DND-41 (cell line): ENCODE results near the gene HSPA12A.

Experiments
- ATAC-seq: fragments of 200-7000 bp; cut with Tn5 transposase; 3 replicates; pipeline ENCODE4 v1.9.1; 2021; ENCODE audit warnings: low read depth; ENCODE audit not compliant: insufficient read depth
- DNase-seq: peaks from one replicate; pipeline ENCODE4 v3.0.0-alpha.2; 2020
- H2AFZ ChIP-seq: 2 replicates; pipeline ENCODE4 v1.6.0; 2012; ENCODE audit warnings: low read depth, low read length
- H3K27ac ChIP-seq: 2 replicates; pipeline ENCODE4 v1.5.1; 2012; ENCODE audit warnings: low read length, inconsistent platforms
- H3K27me3 ChIP-seq: fragments of 200-600 bp; sonication (generic); 2 replicates; pipeline ENCODE4 v1.6.0; 2012; ENCODE audit warnings: low read length, mild to moderate bottlenecking, inconsistent platforms; ENCODE audit not compliant: insufficient read depth, poor library complexity
- H3K36me3 ChIP-seq: 2 replicates; pipeline ENCODE4 v1.5.1; 2012; ENCODE audit warnings: low read length, inconsistent platforms; ENCODE audit not compliant: insufficient read depth
- H3K4me1 ChIP-seq: 2 replicates; pipeline ENCODE4 v1.5.1; 2012; ENCODE audit warnings: mild to moderate bottlenecking, low read length; ENCODE audit not compliant: insufficient read depth
- H3K4me2 ChIP-seq: 2 replicates; pipeline ENCODE4 v1.6.0; 2012; ENCODE audit warnings: mild to moderate bottlenecking, moderate library complexity, low read length, inconsistent platforms; ENCODE audit not compliant: insufficient read depth
- H3K4me3 ChIP-seq, 2 experiments: fragments of 200-600 bp in 1 of 2; shearing (Covaris generic) in 1 of 2; 2 replicates each; pipeline ENCODE4 v1.5.1; 2012 to 2016; ENCODE audit warnings: inconsistent platforms in 2 of 2, low read length in 2 of 2, mild to moderate bottlenecking in 2 of 2, low read depth in 1 of 2, moderate library complexity in 1 of 2
- H3K79me2 ChIP-seq: 2 replicates; pipeline ENCODE4 v1.6.0; 2012; ENCODE audit warnings: low read length, inconsistent platforms; ENCODE audit not compliant: insufficient read depth
- H3K9ac ChIP-seq: 2 replicates; pipeline ENCODE4 v1.6.0; 2012; ENCODE audit warnings: low read depth, mild to moderate bottlenecking, inconsistent platforms, low read length, moderate library complexity
- H3K9me3 ChIP-seq: 2 replicates; pipeline ENCODE4 v1.5.1; 2012; ENCODE audit warnings: low read length, moderate library complexity, mild to moderate bottlenecking, inconsistent platforms; ENCODE audit not compliant: insufficient read depth, severe bottlenecking
- H4K20me1 ChIP-seq: 2 replicates; pipeline ENCODE4 v1.6.0; 2012; ENCODE audit warnings: low read length; ENCODE audit not compliant: insufficient read depth
- CTCF ChIP-seq: IDR thresholded peaks from 2 replicates; pipeline ENCODE4 v1.5.1; 2012; ENCODE audit warnings: borderline replicate concordance, low read length, moderate library complexity, mild to moderate bottlenecking; ENCODE audit not compliant: poor library complexity, severe bottlenecking; ENCODE audit errors: extremely low read depth
- EZH2 ChIP-seq: IDR thresholded peaks from 3 replicates; pipeline ENCODE4 v1.6.1; 2012; ENCODE audit warnings: borderline replicate concordance, low read depth, mild to moderate bottlenecking, moderate library complexity, low read length, inconsistent platforms; ENCODE audit not compliant: severe bottlenecking

HSPA12A gene

GRCh38 chr10:116774728-116775151, 32.4 kb upstream of the HSPA12A start:
- Histone ChIP-seq H3K9ac (no peak overlapping the region), H3K79me2 (no peaks in the 10 kb centered on the region), H4K20me1 (no peaks in the 10 kb centered on the region), H3K9me3 (no peaks in the 10 kb centered on the region), H2AFZ (no peak overlapping the region), H3K36me3 (no peaks in the 10 kb centered on the region), H3K27ac (no peak overlapping the region), H3K27me3 (no peaks in the 10 kb centered on the region), H3K4me1 (no peaks in the 10 kb centered on the region), H3K4me3 (no peak overlapping the region), H3K4me2 (no peak overlapping the region)
- TF ChIP-seq CTCF, result no peak
- TF ChIP-seq EZH2, result no peak
- ATAC-seq (no peak), DNase-seq (no peak)

- Histone ChIP-seq H3K9ac (no peak overlapping the region), H3K27me3 (no peaks in the 10 kb centered on the region), H3K27ac (no peak overlapping the region), H3K79me2 (no peaks in the 10 kb centered on the region), H2AFZ (no peak overlapping the region), H3K4me2 (no peak overlapping the region), H3K4me1 (no peaks in the 10 kb centered on the region), H4K20me1 (no peaks in the 10 kb centered on the region), H3K36me3 (no peaks in the 10 kb centered on the region), H3K4me3 (no peak overlapping the region), H3K9me3 (no peaks in the 10 kb centered on the region)
- TF ChIP-seq EZH2, result no peak
- no peak for TF ChIP-seq CTCF
- no peak for DNase-seq
- no peak for ATAC-seq
Observed at GRCh38 chr10:116772909-116773705, 30.7 kb upstream of the HSPA12A start.

GRCh38 chr10:116771959-116772585, 29.7 kb upstream of the HSPA12A start:
- DNase-seq, result no peak
- Histone ChIP-seq H3K4me1 (no peaks in the 10 kb centered on the region), H2AFZ (no peak overlapping the region), H4K20me1 (no peaks in the 10 kb centered on the region), H3K4me3 (no peak overlapping the region), H3K27ac (no peak overlapping the region), H3K9ac (no peak overlapping the region), H3K9me3 (no peaks in the 10 kb centered on the region), H3K79me2 (no peaks in the 10 kb centered on the region), H3K4me2 (no peak overlapping the region), H3K27me3 (no peaks in the 10 kb centered on the region), H3K36me3 (no peaks in the 10 kb centered on the region)
- no peak for TF ChIP-seq EZH2
- TF ChIP-seq CTCF, result no peak
- no peak for ATAC-seq
